SK-N-SH treated with all-trans-retinoic acid at 6 μM for 48 hours (cell line): ENCODE measurements around the gene TBX1.

Source experiments
- ATAC-seq: fragments of 200-7000 bp; cut with Tn5 transposase; 3 replicates; pipeline ENCODE4 v1.9.1; 2020; ENCODE audit warnings: mild to moderate bottlenecking, moderate library complexity
- ARNTL ChIP-seq: fragments of 450-650 bp; formaldehyde crosslinking; IDR thresholded peaks from 2 replicates; pipeline ENCODE4 v1.5.0; 2020; ENCODE audit warnings: low read depth, mild to moderate bottlenecking, moderate library complexity, borderline replicate concordance
- BACH2 ChIP-seq: fragments of 250-450 bp; sonication (Bioruptor Pico); IDR thresholded peaks from 2 replicates; pipeline ENCODE4 v1.9.0; 2021; ENCODE audit warnings: mild to moderate bottlenecking, borderline replicate concordance
- CSDC2 ChIP-seq: fragments of 250-450 bp; sonication (Bioruptor Pico); IDR thresholded peaks from 2 replicates; pipeline ENCODE4 v1.5.0; 2020; ENCODE audit warnings: mild to moderate bottlenecking, moderate library complexity
- ESRRG ChIP-seq: fragments of 250-450 bp; sonication (Bioruptor Pico); IDR thresholded peaks from 2 replicates; pipeline ENCODE4 v1.6.1; 2021; ENCODE audit warnings: mild to moderate bottlenecking
- ISL1 ChIP-seq: fragments of 250-450 bp; sonication (Bioruptor Pico); IDR thresholded peaks from 2 replicates; pipeline ENCODE4 v2.1.2; 2022; ENCODE audit warnings: mild to moderate bottlenecking, moderate library complexity
- OSR1 ChIP-seq: fragments of 250-450 bp; sonication (Bioruptor Pico); IDR thresholded peaks from 2 replicates; pipeline ENCODE4 v1.8.0; 2022; ENCODE audit warnings: moderate library complexity, mild to moderate bottlenecking, inconsistent platforms
- PPARA ChIP-seq: fragments of 250-450 bp; sonication (Bioruptor Pico); IDR thresholded peaks from 2 replicates; pipeline ENCODE4 v1.5.0; 2020; ENCODE audit warnings: mild to moderate bottlenecking, borderline replicate concordance
- SNAI2 ChIP-seq: fragments of 250-450 bp; sonication (Bioruptor Pico); IDR thresholded peaks from 2 replicates; pipeline ENCODE4 v1.5.0; 2020; ENCODE audit warnings: mild to moderate bottlenecking, moderate library complexity
- TCF4 ChIP-seq: fragments of 250-450 bp; sonication (Bioruptor Pico); IDR thresholded peaks from 2 replicates; pipeline ENCODE4 v1.8.0; 2021; ENCODE audit warnings: mild to moderate bottlenecking, moderate library complexity, borderline replicate concordance
- TOX ChIP-seq: fragments of 250-450 bp; sonication (Bioruptor Pico); IDR thresholded peaks from 2 replicates; pipeline ENCODE4 v1.8.0; 2021; ENCODE audit warnings: mild to moderate bottlenecking, moderate library complexity, borderline replicate concordance
- ZC3H10 ChIP-seq: fragments of 250-450 bp; sonication (Bioruptor Pico); IDR thresholded peaks from 2 replicates; pipeline ENCODE4 v1.5.1; 2021; ENCODE audit warnings: mild to moderate bottlenecking, moderate library complexity
- ZFP30 ChIP-seq: fragments of 450-650 bp; formaldehyde crosslinking; IDR thresholded peaks from 2 replicates; pipeline ENCODE4 v1.5.0; 2022; ENCODE audit warnings: mild to moderate bottlenecking, moderate library complexity
- ZNF565 ChIP-seq: fragments of 450-650 bp; formaldehyde crosslinking; conservative IDR thresholded peaks from 2 replicates; pipeline ENCODE4 v1.5.0; 2020; ENCODE audit warnings: low read depth, mild to moderate bottlenecking, moderate library complexity
- ZNF70 ChIP-seq: fragments of 450-650 bp; formaldehyde crosslinking; IDR thresholded peaks from 2 replicates; pipeline ENCODE4 v1.5.0; 2020; ENCODE audit warnings: mild to moderate bottlenecking, moderate library complexity
- ZNF8 ChIP-seq: fragments of 450-650 bp; formaldehyde crosslinking; IDR thresholded peaks from 2 replicates; pipeline ENCODE4 v1.5.0; 2020; ENCODE audit warnings: mild to moderate bottlenecking, moderate library complexity
- TF ChIP-seq, protein P1 (sequence below): fragments of 250-450 bp; sonication (Bioruptor Pico); IDR thresholded peaks from 2 replicates; pipeline ENCODE4 v1.5.0; 2020; ENCODE audit warnings: mild to moderate bottlenecking, moderate library complexity
- TF ChIP-seq, protein P2 (sequence below): fragments of 250-450 bp; sonication (Bioruptor Pico); IDR thresholded peaks from 2 replicates; pipeline ENCODE4 v1.5.1; 2021; ENCODE audit warnings: mild to moderate bottlenecking, moderate library complexity
- TF ChIP-seq, protein P3 (sequence below): fragments of 250-450 bp; sonication (Bioruptor Pico); IDR thresholded peaks from 2 replicates; pipeline ENCODE4 v1.5.1; 2020; ENCODE audit warnings: low read depth, mild to moderate bottlenecking, moderate library complexity
- TF ChIP-seq, protein P4 (sequence below): fragments of 250-450 bp; sonication (Bioruptor Pico); IDR thresholded peaks from 2 replicates; pipeline ENCODE4 v1.8.0; 2020; ENCODE audit warnings: mild to moderate bottlenecking, moderate library complexity, borderline replicate concordance
- TF ChIP-seq, protein P5 (sequence below): fragments of 250-450 bp; sonication (Bioruptor Pico); IDR thresholded peaks from 2 replicates; pipeline ENCODE4 v1.8.0; 2021; ENCODE audit warnings: low read depth, mild to moderate bottlenecking, moderate library complexity, borderline replicate concordance

Gene TBX1

DNA sequence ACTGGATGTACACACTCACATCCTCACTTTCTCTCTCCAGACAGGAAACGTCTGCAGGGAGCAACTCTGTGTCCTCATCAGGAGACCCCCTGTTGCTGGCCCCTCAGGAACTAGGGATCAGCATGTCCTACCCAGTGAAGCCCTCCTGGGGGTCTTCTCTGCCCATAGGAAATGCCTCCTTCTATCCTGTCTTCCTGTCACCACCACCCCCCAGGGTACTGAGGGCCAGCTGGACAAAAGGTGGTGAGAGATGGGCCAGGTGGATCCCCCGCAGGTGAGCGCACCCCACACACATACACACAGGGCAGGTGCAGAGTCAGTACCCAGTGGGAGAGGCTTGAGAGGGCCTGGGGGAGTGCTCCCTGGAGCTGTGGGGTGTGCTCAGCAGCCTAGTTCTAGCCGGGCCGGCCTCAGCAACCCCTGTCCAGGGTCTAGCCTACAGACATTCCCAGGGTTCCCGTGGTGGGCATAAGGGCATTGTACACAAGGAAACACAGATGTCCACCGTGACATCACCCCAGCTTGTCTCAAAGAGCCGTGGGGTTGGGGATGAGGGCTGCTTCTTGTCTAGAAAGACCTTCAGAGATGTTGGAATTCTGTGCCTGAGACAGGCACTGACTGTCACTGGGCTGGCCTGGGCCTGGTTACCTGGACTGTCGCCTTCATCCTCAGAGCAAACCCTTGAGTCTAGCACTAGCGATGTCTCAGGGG, 28.0 kb upstream of the TBX1 start:
- no peak for ATAC-seq
- TF ChIP-seq ESRRG (CRISPR knock-in tag) (no peak), ZNF8 (no peak), ARNTL (CRISPR knock-in tag) (no peak), ZFP30 (no peak), TOX (no peak), CSDC2 (no peak), ZNF565 (CRISPR knock-in tag) (no peak), ZNF70 (CRISPR knock-in tag) (no peak), ZC3H10 (CRISPR knock-in tag) (no peak), SNAI2 (CRISPR knock-in tag) (no peak), TCF4 (CRISPR knock-in tag) (no peak), BACH2 (CRISPR knock-in tag) (no peak), PPARA (no peak), OSR1 (no peak)
- TF ChIP-seq, protein P1, sequence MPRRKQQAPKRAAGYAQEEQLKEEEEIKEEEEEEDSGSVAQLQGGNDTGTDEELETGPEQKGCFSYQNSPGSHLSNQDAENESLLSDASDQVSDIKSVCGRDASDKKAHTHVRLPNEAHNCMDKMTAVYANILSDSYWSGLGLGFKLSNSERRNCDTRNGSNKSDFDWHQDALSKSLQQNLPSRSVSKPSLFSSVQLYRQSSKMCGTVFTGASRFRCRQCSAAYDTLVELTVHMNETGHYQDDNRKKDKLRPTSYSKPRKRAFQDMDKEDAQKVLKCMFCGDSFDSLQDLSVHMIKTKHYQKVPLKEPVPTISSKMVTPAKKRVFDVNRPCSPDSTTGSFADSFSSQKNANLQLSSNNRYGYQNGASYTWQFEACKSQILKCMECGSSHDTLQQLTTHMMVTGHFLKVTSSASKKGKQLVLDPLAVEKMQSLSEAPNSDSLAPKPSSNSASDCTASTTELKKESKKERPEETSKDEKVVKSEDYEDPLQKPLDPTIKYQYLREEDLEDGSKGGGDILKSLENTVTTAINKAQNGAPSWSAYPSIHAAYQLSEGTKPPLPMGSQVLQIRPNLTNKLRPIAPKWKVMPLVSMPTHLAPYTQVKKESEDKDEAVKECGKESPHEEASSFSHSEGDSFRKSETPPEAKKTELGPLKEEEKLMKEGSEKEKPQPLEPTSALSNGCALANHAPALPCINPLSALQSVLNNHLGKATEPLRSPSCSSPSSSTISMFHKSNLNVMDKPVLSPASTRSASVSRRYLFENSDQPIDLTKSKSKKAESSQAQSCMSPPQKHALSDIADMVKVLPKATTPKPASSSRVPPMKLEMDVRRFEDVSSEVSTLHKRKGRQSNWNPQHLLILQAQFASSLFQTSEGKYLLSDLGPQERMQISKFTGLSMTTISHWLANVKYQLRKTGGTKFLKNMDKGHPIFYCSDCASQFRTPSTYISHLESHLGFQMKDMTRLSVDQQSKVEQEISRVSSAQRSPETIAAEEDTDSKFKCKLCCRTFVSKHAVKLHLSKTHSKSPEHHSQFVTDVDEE (CRISPR knock-in tag): no peak
- TF ChIP-seq, protein P2, sequence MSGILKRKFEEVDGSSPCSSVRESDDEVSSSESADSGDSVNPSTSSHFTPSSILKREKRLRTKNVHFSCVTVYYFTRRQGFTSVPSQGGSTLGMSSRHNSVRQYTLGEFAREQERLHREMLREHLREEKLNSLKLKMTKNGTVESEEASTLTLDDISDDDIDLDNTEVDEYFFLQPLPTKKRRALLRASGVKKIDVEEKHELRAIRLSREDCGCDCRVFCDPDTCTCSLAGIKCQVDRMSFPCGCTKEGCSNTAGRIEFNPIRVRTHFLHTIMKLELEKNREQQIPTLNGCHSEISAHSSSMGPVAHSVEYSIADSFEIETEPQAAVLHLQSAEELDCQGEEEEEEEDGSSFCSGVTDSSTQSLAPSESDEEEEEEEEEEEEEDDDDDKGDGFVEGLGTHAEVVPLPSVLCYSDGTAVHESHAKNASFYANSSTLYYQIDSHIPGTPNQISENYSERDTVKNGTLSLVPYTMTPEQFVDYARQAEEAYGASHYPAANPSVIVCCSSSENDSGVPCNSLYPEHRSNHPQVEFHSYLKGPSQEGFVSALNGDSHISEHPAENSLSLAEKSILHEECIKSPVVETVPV: no peak
- TF ChIP-seq, protein P3, sequence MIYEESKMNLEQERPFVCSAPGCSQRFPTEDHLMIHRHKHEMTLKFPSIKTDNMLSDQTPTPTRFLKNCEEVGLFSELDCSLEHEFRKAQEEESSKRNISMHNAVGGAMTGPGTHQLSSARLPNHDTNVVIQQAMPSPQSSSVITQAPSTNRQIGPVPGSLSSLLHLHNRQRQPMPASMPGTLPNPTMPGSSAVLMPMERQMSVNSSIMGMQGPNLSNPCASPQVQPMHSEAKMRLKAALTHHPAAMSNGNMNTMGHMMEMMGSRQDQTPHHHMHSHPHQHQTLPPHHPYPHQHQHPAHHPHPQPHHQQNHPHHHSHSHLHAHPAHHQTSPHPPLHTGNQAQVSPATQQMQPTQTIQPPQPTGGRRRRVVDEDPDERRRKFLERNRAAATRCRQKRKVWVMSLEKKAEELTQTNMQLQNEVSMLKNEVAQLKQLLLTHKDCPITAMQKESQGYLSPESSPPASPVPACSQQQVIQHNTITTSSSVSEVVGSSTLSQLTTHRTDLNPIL (CRISPR knock-in tag): no peak
- TF ChIP-seq, protein P4, sequence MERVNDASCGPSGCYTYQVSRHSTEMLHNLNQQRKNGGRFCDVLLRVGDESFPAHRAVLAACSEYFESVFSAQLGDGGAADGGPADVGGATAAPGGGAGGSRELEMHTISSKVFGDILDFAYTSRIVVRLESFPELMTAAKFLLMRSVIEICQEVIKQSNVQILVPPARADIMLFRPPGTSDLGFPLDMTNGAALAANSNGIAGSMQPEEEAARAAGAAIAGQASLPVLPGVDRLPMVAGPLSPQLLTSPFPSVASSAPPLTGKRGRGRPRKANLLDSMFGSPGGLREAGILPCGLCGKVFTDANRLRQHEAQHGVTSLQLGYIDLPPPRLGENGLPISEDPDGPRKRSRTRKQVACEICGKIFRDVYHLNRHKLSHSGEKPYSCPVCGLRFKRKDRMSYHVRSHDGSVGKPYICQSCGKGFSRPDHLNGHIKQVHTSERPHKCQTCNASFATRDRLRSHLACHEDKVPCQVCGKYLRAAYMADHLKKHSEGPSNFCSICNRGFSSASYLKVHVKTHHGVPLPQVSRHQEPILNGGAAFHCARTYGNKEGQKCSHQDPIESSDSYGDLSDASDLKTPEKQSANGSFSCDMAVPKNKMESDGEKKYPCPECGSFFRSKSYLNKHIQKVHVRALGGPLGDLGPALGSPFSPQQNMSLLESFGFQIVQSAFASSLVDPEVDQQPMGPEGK (CRISPR knock-in tag): no peak

DNA sequence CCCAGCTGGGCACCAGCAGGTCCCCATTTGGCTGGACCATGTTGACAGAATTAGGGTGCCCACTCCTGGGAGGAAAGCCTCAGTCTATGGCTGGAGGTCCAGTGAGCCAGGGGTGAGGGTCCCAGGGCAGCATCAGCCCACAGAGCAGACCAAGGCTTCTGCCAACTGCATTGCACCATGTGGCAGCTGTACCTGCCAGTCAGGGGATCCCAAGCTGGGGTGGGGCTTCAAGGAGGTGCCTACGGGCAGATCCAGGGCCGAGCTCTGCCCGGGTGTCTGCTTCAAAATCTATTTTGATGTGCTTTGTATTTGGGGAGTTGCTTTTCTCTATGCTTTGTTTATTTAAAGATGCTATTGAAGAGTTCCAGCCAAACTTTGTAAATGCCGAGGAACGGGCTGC, 26.8 kb upstream of the TBX1 start:
- TF ChIP-seq ZNF8 (no peak), SNAI2 (CRISPR knock-in tag) (no peak), ESRRG (CRISPR knock-in tag) (no peak), TCF4 (CRISPR knock-in tag) (no peak), CSDC2 (no peak), ZC3H10 (CRISPR knock-in tag) (no peak), ISL1 (CRISPR knock-in tag) (no peak), PPARA (no peak)
- TF ChIP-seq, protein P5, sequence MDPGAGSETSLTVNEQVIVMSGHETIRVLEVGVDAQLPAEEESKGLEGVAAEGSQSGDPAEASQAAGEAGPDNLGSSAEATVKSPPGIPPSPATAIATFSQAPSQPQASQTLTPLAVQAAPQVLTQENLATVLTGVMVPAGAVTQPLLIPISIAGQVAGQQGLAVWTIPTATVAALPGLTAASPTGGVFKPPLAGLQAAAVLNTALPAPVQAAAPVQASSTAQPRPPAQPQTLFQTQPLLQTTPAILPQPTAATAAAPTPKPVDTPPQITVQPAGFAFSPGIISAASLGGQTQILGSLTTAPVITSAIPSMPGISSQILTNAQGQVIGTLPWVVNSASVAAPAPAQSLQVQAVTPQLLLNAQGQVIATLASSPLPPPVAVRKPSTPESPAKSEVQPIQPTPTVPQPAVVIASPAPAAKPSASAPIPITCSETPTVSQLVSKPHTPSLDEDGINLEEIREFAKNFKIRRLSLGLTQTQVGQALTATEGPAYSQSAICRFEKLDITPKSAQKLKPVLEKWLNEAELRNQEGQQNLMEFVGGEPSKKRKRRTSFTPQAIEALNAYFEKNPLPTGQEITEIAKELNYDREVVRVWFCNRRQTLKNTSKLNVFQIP (CRISPR knock-in tag): no peak
- TF ChIP-seq, protein P1 (CRISPR knock-in tag): no peak
- TF ChIP-seq, protein P3 (CRISPR knock-in tag): no peak
- TF ChIP-seq, protein P2: no peak
- no peak for ATAC-seq
